Central memory CD8-positive, alpha-beta T cell (primary cell): ENCODE data around the gene GABRB1.

Source experiments
- ATAC-seq: fragments of 150-1000 bp; cut with Tn5 transposase; replicated peaks from 2 replicates; pipeline ENCODE4 v1.10.0; 2022; ENCODE audit warnings: mild to moderate bottlenecking, moderate FRiP score, moderate number of reproducible peaks; ENCODE audit not compliant: poor library complexity, severe bottlenecking; ENCODE audit errors: extremely low read depth
- DNase-seq, 2 donors: peaks; one replicate each; pipeline ENCODE4 v3.0.0; 2021; ENCODE audit warnings: low spot score in 2 of 2
- H3K27ac Mint-ChIP-seq: one replicate; pipeline ENCODE4 v1.8.0; 2022; ENCODE audit warnings: low read depth, mild to moderate bottlenecking, moderate library complexity, mixed read lengths
- H3K27me3 Mint-ChIP-seq: one replicate; pipeline ENCODE4 v1.8.0; 2022; ENCODE audit warnings: mixed read lengths
- H3K36me3 Mint-ChIP-seq: one replicate; pipeline ENCODE4 v1.8.0; 2022; ENCODE audit warnings: mild to moderate bottlenecking, moderate library complexity, mixed read lengths; ENCODE audit not compliant: insufficient read depth
- H3K4me1 Mint-ChIP-seq: one replicate; pipeline ENCODE4 v1.8.0; 2022; ENCODE audit warnings: mixed read lengths
- H3K4me3 Mint-ChIP-seq: one replicate; pipeline ENCODE4 v1.8.0; 2022; ENCODE audit warnings: mild to moderate bottlenecking, moderate library complexity, mixed read lengths
- H3K9me3 Mint-ChIP-seq: one replicate; pipeline ENCODE4 v1.8.0; 2022; ENCODE audit warnings: mixed read lengths

GABRB1 gene

GRCh38 chr4:47154816-47155370, 123.5 kb downstream of the GABRB1 start:
- Mint-ChIP-seq H3K9me3 (no peaks in the 10 kb centered on the region), H3K36me3 (no peaks in the 10 kb centered on the region), H3K27me3 (peaks cover 18% of the 10 kb centered on the region), H3K4me3 (no peak overlapping the region), H3K27ac (no peak overlapping the region), H3K4me1 (no peaks in the 10 kb centered on the region)
- DNase-seq, result no peak
- no peak for ATAC-seq

DNA sequence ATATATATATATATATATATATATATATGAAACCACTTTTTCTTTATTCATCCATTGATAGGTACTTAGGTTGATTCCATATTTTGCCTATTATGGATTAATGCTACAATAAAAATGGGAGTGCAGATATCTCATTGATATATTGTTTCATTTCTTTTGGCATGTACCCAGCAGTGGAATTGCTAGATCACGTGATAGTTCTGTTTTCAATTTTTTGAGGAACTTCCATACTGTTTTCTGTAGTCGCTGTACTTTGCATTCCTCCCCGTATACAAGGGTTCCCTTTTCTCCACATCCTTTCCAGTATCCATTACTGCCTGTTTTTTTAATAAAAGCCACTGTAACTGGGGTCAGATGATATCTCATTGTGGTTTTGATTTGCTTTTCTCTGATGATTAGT, 124.6 kb downstream of the GABRB1 start:
- Mint-ChIP-seq H3K4me3 (no peak overlapping the region), H3K36me3 (no peaks in the 10 kb centered on the region), H3K27me3 (peaks cover 18% of the 10 kb centered on the region)

GRCh38 chr4:47160095-47160494, 128.7 kb downstream of the GABRB1 start:
- no peaks in the 10 kb centered on the region for H3K36me3 Mint-ChIP-seq
- ATAC-seq (no peak), DNase-seq (no peak)
- H3K4me1 Mint-ChIP-seq, result no peaks in the 10 kb centered on the region
- H3K27ac Mint-ChIP-seq, result no peak overlapping the region
- no peak overlapping the region for H3K4me3 Mint-ChIP-seq
- H3K9me3 Mint-ChIP-seq, result peaks cover 2% of the 10 kb centered on the region
- peaks cover 1% of the 10 kb centered on the region for H3K27me3 Mint-ChIP-seq

More for the DNA sequence above, 124.6 kb downstream of the GABRB1 start:
- no peaks in the 10 kb centered on the region for H3K4me1 Mint-ChIP-seq
- no peak overlapping the region for H3K27ac Mint-ChIP-seq
- H3K9me3 Mint-ChIP-seq, result no peaks in the 10 kb centered on the region
- DNase-seq (no peak), ATAC-seq (no peak)

DNA sequence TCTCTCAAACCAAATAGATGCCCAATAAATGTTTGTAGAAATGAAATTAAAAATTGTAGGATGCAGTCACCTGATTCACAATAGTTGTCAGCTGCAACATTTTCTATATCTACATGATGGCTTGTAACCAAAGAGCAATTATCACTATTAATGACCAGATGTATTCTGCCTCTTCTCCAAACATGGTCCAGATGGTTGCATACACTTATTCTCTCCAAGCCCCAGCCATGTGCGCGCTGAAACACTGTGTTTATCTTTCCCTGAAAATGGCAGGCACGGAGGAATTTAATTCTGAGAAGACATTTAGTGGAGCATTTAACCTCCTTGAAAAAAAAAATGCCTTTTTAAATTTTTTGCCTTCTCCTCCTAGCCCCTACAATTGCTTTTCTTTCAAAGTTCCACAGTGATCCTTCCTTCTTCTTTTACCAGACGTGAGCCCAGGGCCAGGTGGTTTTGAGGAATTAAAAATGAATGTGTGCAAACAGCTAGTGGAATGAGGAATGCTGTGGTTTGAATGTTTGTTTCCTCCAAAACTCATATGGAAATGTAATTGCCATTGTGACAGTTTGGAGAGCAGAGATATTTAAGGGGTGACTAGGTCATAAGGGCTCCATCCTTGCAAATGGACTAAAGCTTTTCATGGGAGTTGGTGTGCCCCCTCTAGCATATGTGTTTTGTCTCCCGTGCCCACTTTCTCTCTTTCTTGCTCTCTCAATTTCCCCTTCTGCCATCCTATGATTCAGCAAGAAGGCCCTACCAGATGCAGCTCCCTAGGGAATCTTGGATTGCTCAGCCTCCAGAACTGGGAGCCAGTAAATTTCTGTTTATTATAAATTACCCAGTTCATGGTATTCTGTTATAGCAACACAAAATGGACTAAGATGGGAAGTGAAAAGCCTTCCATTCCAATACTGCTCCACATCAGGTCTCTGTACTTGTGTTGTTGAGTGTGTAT, 136.0 kb downstream of the GABRB1 start:
- no peaks in the 10 kb centered on the region for H3K36me3 Mint-ChIP-seq
- H3K4me3 Mint-ChIP-seq, result no peak overlapping the region
- no peak overlapping the region for H3K27ac Mint-ChIP-seq
- no peaks in the 10 kb centered on the region for H3K4me1 Mint-ChIP-seq
- no peaks in the 10 kb centered on the region for H3K27me3 Mint-ChIP-seq
- H3K9me3 Mint-ChIP-seq, result peaks cover 6% of the 10 kb centered on the region
- DNase-seq, result no peak
- ATAC-seq, result no peak

DNA sequence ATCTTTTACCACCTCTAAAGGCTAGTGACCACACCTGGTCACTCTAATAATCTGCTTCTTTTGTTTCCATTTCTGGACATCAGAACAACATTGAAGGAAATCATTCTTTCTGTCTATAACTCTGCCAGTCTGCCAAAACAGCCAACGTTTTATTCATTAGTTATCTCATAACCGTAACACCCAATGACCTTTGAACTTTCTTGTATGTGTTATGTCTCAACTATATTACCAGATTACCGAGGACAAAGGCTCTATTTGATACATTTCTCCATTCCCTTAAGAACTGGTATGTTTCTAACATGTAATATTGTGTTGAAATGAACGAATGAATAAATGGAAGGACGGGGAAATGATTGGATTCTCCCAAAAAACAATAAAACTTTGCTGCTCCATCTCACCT, 152.7 kb downstream of the GABRB1 start:
- peaks cover 21% of the 10 kb centered on the region for H3K27me3 Mint-ChIP-seq
- H3K36me3 Mint-ChIP-seq, result no peaks in the 10 kb centered on the region
- H3K9me3 Mint-ChIP-seq, result no peaks in the 10 kb centered on the region
- no peak for ATAC-seq
- H3K4me1 Mint-ChIP-seq, result no peaks in the 10 kb centered on the region
- no peak for DNase-seq
- H3K27ac Mint-ChIP-seq, result no peak overlapping the region
- no peak overlapping the region for H3K4me3 Mint-ChIP-seq

DNA sequence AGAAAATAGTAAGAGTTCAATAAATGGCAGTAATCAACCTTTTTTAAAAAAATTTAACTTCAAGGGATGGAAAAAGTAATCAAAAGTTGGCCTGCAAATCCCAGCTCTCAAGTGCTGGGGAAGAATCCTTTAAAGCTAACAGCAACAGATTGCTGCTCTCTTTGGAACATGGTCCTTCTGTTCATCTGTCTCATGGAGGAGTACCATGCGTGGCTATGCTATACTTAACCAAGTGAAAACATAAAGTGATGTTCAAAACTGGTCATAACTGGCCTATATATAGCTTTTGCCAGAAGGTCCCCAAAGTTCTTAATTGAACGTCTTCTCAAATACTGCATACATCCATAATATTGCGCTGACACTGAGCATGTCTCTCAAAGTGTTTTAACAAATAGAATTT, 154.4 kb downstream of the GABRB1 start:
- H3K27me3 Mint-ChIP-seq, result peaks cover 21% of the 10 kb centered on the region
- H3K36me3 Mint-ChIP-seq, result no peaks in the 10 kb centered on the region
- H3K4me3 Mint-ChIP-seq, result no peak overlapping the region
- ATAC-seq, result no peak
- no peaks in the 10 kb centered on the region for H3K9me3 Mint-ChIP-seq
- H3K4me1 Mint-ChIP-seq, result no peaks in the 10 kb centered on the region
- no peak for DNase-seq
- no peak overlapping the region for H3K27ac Mint-ChIP-seq

DNA sequence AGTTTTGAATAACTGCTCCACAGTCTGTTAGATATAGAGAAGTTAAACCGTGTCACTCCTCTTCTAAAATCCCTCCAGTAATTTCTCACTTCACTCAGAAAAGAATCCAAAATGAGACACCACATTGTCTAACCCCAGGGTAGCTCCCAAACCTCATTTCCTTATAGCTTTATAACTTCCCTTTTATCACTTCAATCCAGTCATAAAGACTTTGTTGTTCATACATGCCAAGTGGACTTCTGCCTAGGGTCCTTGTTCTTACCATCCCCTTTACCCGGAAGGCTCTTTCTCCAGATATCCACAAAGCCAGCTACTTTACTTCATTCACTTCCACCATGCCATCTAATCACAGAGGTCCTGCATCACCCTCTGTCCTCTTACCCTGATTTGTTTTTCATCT, 156.2 kb downstream of the GABRB1 start:
- no peaks in the 10 kb centered on the region for H3K9me3 Mint-ChIP-seq
- peaks cover 20% of the 10 kb centered on the region for H3K27me3 Mint-ChIP-seq
- H3K27ac Mint-ChIP-seq, result no peak overlapping the region
- ATAC-seq (no peak), DNase-seq (no peak)
- no peak overlapping the region for H3K4me3 Mint-ChIP-seq
- no peaks in the 10 kb centered on the region for H3K4me1 Mint-ChIP-seq
- no peaks in the 10 kb centered on the region for H3K36me3 Mint-ChIP-seq

GRCh38 chr4:47193179-47193578, 161.8 kb downstream of the GABRB1 start:
- Mint-ChIP-seq H3K4me3 (no peak overlapping the region), H3K4me1 (no peaks in the 10 kb centered on the region), H3K27me3 (no peaks in the 10 kb centered on the region), H3K36me3 (no peaks in the 10 kb centered on the region), H3K27ac (no peak overlapping the region), H3K9me3 (no peaks in the 10 kb centered on the region)
- DNase-seq (no peak), ATAC-seq (no peak)

- H3K36me3 Mint-ChIP-seq, result no peaks in the 10 kb centered on the region
- peaks cover 7% of the 10 kb centered on the region for H3K27me3 Mint-ChIP-seq
- H3K9me3 Mint-ChIP-seq, result no peaks in the 10 kb centered on the region
- H3K27ac Mint-ChIP-seq, result no peak overlapping the region
- no peak for ATAC-seq
- H3K4me3 Mint-ChIP-seq, result no peak overlapping the region
- no peak for DNase-seq
- no peaks in the 10 kb centered on the region for H3K4me1 Mint-ChIP-seq
Observed at GRCh38 chr4:47194036-47194737, 162.8 kb downstream of the GABRB1 start.

DNA sequence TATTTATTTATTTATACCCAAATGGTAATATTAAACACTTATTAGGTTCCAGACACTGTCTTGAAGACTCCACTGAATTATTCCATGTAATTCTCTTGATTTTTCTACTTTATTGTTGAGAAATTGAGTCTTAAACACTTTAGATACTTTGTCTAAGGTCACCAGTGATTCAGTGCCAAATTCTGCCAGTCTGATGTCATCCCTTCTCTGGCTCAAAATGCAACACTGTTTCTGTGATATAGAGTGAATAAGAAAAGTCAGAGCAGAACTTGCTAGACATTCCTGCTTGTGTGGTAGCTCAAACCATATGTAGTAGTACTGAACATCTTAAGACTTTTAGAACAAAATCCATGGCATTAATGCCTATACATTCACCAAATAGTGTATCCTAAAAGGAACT, 164.3 kb downstream of the GABRB1 start:
- DNase-seq, result no peak
- Mint-ChIP-seq H3K9me3 (no peaks in the 10 kb centered on the region), H3K36me3 (no peaks in the 10 kb centered on the region), H3K4me3 (no peak overlapping the region), H3K4me1 (no peaks in the 10 kb centered on the region), H3K27me3 (peaks cover 10% of the 10 kb centered on the region), H3K27ac (no peak overlapping the region)
- no peak for ATAC-seq

GRCh38 chr4:47198791-47199190, 167.4 kb downstream of the GABRB1 start:
- Mint-ChIP-seq H3K4me1 (no peaks in the 10 kb centered on the region), H3K9me3 (no peaks in the 10 kb centered on the region), H3K27me3 (peaks cover 10% of the 10 kb centered on the region), H3K4me3 (no peak overlapping the region), H3K36me3 (no peaks in the 10 kb centered on the region), H3K27ac (no peak overlapping the region)
- no peak for DNase-seq
- ATAC-seq, result no peak

GRCh38 chr4:47203593-47203992, 172.2 kb downstream of the GABRB1 start:
- no peak for ATAC-seq
- Mint-ChIP-seq H3K9me3 (no peaks in the 10 kb centered on the region), H3K4me3 (no peak overlapping the region), H3K4me1 (no peaks in the 10 kb centered on the region), H3K27ac (no peak overlapping the region), H3K27me3 (peaks cover 25% of the 10 kb centered on the region), H3K36me3 (no peaks in the 10 kb centered on the region)
- no peak for DNase-seq

DNA sequence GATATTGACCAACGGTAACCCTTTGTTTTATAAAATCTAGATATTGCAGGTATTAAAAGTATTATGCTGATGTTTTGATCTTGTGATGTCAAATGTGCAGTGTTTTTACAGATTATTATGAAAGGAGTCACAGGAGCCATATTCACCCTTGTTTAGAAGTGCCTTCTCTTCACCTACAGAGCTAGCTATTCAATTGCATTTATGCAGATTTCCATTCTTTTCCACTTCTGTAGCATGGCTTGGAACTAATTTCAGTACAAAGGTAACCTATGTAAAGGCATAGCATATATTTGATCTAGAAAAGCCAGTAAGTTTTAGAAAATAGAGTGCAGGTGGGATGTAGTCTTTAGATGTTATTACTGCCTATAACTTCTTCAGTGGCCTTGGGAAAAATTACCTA, 176.2 kb downstream of the GABRB1 start:
- ATAC-seq (no peak), DNase-seq (no peak)
- Mint-ChIP-seq H3K4me1 (no peaks in the 10 kb centered on the region), H3K27me3 (peaks cover 17% of the 10 kb centered on the region), H3K4me3 (no peak overlapping the region), H3K27ac (no peak overlapping the region), H3K36me3 (no peaks in the 10 kb centered on the region), H3K9me3 (no peaks in the 10 kb centered on the region)
